Psoas muscle (tissue), 8 donors: ENCODE results near the gene LIF. TPM values are rescaled to one million over a fixed set of nuclear protein-coding genes. Genes with fewer than 3 reads are reported as not detected.

Experiments used
- ATAC-seq, 4 donors: fragments of 200-7000 bp; cut with Tn5 transposase; one replicate each; pipeline ENCODE4 v1.9.1; 2020; ENCODE audit warnings: moderate library complexity in 3 of 4, mild to moderate bottlenecking in 2 of 4
- DNase-seq, 2 donors: peaks; one replicate each; pipeline ENCODE4 v3.0.0-alpha.2; 2020
- H3K27ac ChIP-seq: fragments of 200-600 bp; one replicate; pipeline ENCODE4 v1.8.0; 2022
- H3K27me3 ChIP-seq, 3 donors: fragments of 200-600 bp in 1 of 3; one replicate each; pipeline versions ENCODE4 v1.6.1 to v1.8.0; 2013 to 2022; ENCODE audit warnings: low read length in 2 of 3, mild to moderate bottlenecking in 2 of 3, moderate library complexity in 1 of 3; ENCODE audit not compliant: insufficient read depth in 3 of 3
- H3K36me3 ChIP-seq, 2 donors: fragments of 200-600 bp in 1 of 2; one replicate each; pipeline versions ENCODE4 v1.6.1 to v1.8.0; 2013 to 2022; ENCODE audit warnings: low read depth in 1 of 2, mild to moderate bottlenecking in 1 of 2, moderate library complexity in 1 of 2; ENCODE audit not compliant: insufficient read depth in 1 of 2
- H3K4me1 ChIP-seq: fragments of 200-600 bp; one replicate; pipeline ENCODE4 v1.8.0; 2022
- H3K4me3 ChIP-seq: fragments of 200-600 bp; one replicate; pipeline ENCODE4 v1.8.0; 2022; ENCODE audit warnings: mild to moderate bottlenecking
- H3K9me3 ChIP-seq: fragments of 200-600 bp; one replicate; pipeline ENCODE4 v1.8.0; 2022
- WGBS, 3 donors: extraction: QIAGEN DNeasy Blood & Tissue Kit; methylation state at CpG; one replicate each; pipeline versions ENCODE4 v1.1.6 to v1.1.7; 2013; 5-methylcytosine and 5-hydroxymethylcytosine counted together
- intact Hi-C, 2 donors: fragments of 100-400 bp; cut with DNase I; formaldehyde crosslinking; loops; one replicate each; pipeline versions ENCODE4 v1.11.0 to v1.14.2; 2022
- polyA plus RNA-seq, 3 donors: library from polyadenylated mRNA; stranded (reverse); fragments of 200-250 nt; gene quantifications; one replicate each; pipeline ENCODE4 v1.2.3, GENCODE V29; 2013
- total RNA-seq, 4 donors: library from RNA; stranded (reverse); fragmentation: NEBNext Ultra II Directional in 2 of 4; extraction: Animal tissue kit (Norgen Biotek cat#: 25700) in 2 of 4; gene quantifications; one replicate each; pipeline versions ENCODE4 v1.2.1 to v1.2.4, GENCODE V29; 2021 to 2023
- TF ChIP-seq, protein P1 (sequence below): fragments of 200-600 bp; IDR thresholded peaks from one replicate; pipeline ENCODE4 v1.8.0; 2022; ENCODE audit warnings: antibody characterized with exemption
- donor health status: healthy with polysubstance abuse.
- donor health status: DM: no; HTN: no; CAD: no; lungs with moderate emphysema.
- donor health status: Bipolar disorder and iron deficiency.
- donor health status: healthy.
- donor health status: DM: yes; HTN: yes; CAD: no.
- donor health status: DM: no; HTN: no; CAD: no.
- donor health status: DM: no; HTN: no; CAD: no.
- donor health status: DM: yes; HTN: yes; CAD: no.

LIF gene
- total and polyA plus RNA-seq, 7 donors = 0.10 to 21.4 (median 0.33) TPM; not detected in 1

DNA sequence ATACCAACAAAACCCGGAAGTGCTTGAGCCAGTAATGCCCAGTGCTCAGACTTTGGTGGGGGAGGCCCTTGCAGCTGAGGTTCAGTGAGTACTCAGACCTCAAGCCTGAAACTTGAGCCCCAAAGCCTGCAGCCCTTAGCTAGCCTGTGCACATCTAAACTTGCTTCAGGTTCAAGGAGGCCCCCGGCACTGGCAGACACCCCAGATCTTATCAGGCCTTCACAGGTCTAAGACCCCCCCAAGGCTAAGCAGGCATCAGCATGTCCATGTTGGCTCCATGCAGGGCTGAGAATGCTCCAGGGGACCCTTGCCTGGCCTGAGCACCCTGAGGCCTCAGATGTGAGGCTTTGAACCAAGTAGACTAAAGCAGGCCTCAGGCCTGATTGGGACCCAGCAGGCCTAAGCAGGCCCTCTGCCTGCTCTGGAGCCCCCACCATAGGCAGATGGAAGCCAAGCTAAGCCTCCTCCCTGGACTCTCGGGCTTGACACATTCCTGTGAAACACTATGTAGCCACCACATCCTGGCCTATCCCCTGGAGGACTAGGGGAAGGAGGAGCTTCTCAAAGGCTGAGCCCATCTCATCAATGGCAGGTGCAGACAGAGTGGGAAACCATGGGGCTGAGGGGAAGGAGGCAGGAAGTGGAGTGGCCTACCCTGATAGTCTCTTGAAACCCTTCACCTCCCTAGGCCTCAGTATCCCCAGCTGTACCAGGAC is 43.9 kb upstream of the LIF start:
- H3K4me3 ChIP-seq = no peak overlapping the region

DNA sequence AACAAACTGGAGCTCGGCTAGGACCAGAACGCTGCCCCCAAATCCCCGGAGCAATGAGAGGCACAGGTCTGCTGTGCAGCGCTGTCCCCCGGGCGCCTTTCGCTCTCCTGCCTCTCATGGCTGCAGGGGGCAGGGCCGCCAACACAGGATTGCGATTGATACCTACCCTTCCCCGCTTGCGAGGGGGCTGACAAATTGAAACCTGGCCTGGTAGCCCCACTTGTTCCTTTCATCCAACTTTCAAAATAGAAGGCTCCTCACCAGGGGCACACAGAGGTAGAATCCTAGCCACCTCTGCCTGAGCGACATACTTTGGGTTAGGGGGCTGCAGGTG is 43.4 kb upstream of the LIF start:
- Histone ChIP-seq H3K27ac (peak overlapping the region; percentile 76), H3K27me3 (no peaks in the 10 kb centered on the region), H3K9me3 (no peaks in the 10 kb centered on the region), H3K4me1 (peaks cover 22% of the 10 kb centered on the region), H3K36me3 (peaks cover 0 to 13% of the 10 kb centered on the region in 2 donors), H3K4me3 (peak overlapping the region; percentile 94)
- no peak for DNase-seq
- peak; percentile 2 to 21 (median 6) for ATAC-seq
- intact Hi-C loops = loop anchor here in 1 of 2 donors (2.0 to 5.0 kb wide), 2 partner anchors 37 to 97 kb away; partner anchors contain the start of genes RNF215 and TBC1D10A
- TF ChIP-seq, protein P1, sequence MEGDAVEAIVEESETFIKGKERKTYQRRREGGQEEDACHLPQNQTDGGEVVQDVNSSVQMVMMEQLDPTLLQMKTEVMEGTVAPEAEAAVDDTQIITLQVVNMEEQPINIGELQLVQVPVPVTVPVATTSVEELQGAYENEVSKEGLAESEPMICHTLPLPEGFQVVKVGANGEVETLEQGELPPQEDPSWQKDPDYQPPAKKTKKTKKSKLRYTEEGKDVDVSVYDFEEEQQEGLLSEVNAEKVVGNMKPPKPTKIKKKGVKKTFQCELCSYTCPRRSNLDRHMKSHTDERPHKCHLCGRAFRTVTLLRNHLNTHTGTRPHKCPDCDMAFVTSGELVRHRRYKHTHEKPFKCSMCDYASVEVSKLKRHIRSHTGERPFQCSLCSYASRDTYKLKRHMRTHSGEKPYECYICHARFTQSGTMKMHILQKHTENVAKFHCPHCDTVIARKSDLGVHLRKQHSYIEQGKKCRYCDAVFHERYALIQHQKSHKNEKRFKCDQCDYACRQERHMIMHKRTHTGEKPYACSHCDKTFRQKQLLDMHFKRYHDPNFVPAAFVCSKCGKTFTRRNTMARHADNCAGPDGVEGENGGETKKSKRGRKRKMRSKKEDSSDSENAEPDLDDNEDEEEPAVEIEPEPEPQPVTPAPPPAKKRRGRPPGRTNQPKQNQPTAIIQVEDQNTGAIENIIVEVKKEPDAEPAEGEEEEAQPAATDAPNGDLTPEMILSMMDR = no peak
- WGBS, 3 donors = 26 to 39% (median 26%) methylated on average over 12 of the region's 12 CpGs

More for the DNA sequence above, 43.9 kb upstream of the LIF start:
- 33 to 46% (median 34%) methylated on average over 3 of the region's 3 CpGs for WGBS, 3 donors
- Histone ChIP-seq H3K9me3 (no peaks in the 10 kb centered on the region), H3K4me1 (peaks cover 22% of the 10 kb centered on the region), H3K27me3 (no peaks in the 10 kb centered on the region), H3K27ac (peak overlapping the region; percentile 76), H3K36me3 (peaks cover 0 to 12% of the 10 kb centered on the region in 2 donors)
- TF ChIP-seq, protein P1 = no peak
- peak in 3 of 4 donors; percentile 0 to 13 (median 1) for ATAC-seq
- intact Hi-C loops = loop anchor here in 1 of 2 donors (5.0 kb wide), 1 partner anchor 37 kb away; the partner anchor contains the start of gene TBC1D10A
- DNase-seq = no peak

DNA sequence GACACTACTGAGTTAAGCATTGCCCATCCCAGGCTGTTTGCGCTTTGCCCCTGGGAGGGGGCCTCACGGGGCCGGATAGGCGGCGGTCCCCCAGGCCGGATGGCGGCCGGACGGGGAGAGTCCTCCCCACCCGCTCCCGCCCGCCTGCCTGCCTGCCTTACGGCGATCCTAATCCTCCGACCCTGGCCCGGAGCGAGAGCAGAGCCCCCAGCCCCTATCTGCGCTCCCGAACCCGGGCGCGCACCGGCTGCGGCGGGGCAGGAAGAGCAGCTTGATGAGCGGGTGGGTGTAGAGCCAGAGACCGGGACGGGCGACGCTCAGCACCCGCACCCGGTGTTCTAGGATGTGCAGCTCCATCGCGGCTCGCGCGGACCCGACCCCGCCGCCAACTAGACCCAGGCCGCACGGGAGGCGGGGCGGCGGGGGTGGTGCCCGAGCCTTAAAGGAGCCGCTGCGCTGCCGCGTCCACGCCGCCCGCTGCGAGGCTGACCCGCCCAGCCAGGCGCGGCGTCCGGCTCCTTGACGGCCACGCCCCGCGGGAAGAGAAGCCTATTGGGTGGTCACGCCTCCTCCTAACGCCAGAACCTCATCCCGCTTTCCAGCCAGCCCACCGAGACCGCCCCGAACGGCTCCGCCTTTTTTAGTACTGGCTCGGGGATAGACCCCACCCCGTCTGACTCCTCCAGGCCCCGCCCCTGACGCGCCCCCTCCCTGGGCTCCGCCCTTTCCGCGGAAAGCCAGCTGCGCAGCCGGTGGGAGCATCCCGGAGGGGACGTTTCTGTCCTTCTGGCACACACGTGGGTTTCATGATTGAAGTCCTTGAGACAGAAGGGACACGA is 42.8 kb upstream of the LIF start, which contains the start of gene CASTOR1:
Gene CASTOR1, minus strand, starts transcription at position 365 of the 839 bp plus-strand sequence. Its CDS starts 8 bp downstream, at position 357.
- Histone ChIP-seq H3K9me3 (no peaks in the 10 kb centered on the region), H3K27ac (peak within 1 kb of the TSS; percentile 76), H3K4me1 (peaks cover 22% of the 10 kb centered on the region), H3K27me3 (no peaks in the 10 kb centered on the region), H3K4me3 (peak within 1 kb of the TSS; percentile 94), H3K36me3 (peaks cover 0 to 13% of the 10 kb centered on the region in 2 donors)
- WGBS, 3 donors = 0 to 1% (median 0%) methylated on average over 55 to 85 of the region's 85 CpGs
- intact Hi-C loops = loop anchor here in 1 of 2 donors (2.0 kb wide), 1 partner anchor 97 kb away; the partner anchor contains the start of gene RNF215
- peak; percentile 93 to 95 (median 94) for ATAC-seq
- DNase-seq = peak; percentile 99
- TF ChIP-seq, protein P1 = no peak

DNA sequence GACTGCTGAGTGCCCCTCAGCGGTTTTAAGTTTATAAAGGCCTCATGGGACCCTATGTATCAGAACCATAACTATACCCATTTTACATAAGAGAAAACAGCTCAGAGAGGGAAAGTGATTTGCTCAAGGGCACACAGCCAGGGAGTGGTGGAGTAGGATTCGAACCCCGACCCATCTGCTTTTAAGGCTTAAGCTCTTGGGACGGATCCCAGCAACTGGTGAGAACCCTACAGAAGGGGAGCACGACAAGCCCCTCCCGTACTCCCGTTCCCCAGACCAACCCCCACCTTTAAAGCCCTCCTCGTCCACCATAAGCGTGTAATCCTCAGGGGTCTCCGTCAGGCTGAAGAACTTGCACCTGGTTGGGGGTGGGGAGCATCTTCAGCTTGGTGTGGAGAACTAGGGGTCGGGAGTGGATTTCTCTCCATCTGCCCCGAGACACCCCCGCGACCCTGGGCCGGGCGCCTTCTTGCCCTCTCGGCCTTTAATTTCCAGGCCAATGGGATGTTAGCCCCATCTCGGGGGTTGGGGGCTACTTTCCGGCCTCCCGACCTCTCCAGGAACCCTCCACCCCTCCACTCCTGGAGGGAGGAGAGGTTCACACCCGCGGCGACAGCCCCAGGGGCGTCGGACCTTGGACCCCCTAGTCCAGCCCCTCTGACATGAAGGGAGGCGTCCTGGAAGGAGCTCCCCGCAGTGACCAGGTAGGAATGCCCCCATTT is 42.0 kb upstream of the LIF start:
- Histone ChIP-seq H3K27ac (peak overlapping the region; percentile 76), H3K36me3 (peaks cover 0 to 13% of the 10 kb centered on the region in 2 donors), H3K4me3 (peak overlapping the region; percentile 94), H3K4me1 (peaks cover 22% of the 10 kb centered on the region), H3K27me3 (no peaks in the 10 kb centered on the region), H3K9me3 (no peaks in the 10 kb centered on the region)
- intact Hi-C loops = loop anchor here (1.0 to 2.0 kb wide), 2 partner anchors 68 to 98 kb away; partner anchors contain the start of genes RNF215 (in 1 of the 2) and SF3A1 (in 1 of the 2)
- TF ChIP-seq, protein P1 = no peak
- 8 to 10% (median 10%) methylated on average over 27 of the region's 27 CpGs for WGBS, 3 donors
- DNase-seq = no peak
- no peak for ATAC-seq
